ENCODE measurements around the gene CELA2A.

- no peak for TF ChIP-seq CTCF (IDR thresholded peaks at IDR 0.05)
- TF ChIP-seq POLR2A (IDR thresholded peaks at IDR 0.05): no peak
Observed at GRCh38 chr1:15460708-15461095, 4.2 kb downstream of the CELA2A start.

Data from heart left ventricle (tissue), 13 donors.